ENCODE data around the gene PDE1A. TPM values are rescaled to one million over a fixed set of nuclear protein-coding genes. Genes with fewer than 3 reads are reported as not detected.
A peak's percentile ranks its signal among the peaks of the same experiment; 100 is the strongest.

The PDE1A gene
- total RNA-seq, 1 experiment from 2014 or later: 0.11 TPM

DNA sequence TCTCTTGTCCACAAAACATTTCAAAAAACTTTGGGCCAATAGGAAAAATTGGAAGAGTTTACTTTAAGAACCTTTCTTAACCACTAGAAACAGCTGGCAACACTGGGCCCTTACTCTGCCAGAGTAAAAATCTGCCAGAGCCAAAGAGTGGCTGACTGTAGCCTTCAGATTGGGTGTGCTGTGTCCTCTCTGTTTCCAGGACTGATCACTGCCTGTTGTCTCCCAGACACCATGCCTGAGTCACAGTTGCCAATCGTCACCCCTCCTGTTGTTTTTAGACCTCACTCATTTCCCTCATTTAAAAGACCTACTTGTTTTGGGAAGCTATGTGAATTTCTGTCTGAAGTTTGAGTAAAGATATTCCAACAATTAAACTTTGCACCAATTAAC is 282.1 kb downstream of the PDE1A start:
- H3K9me2 ChIP-seq (ENCODE audit: insufficient read depth): no peaks in the 10 kb centered on the region; the same call in 1 of the 2 replicates
- POLR2A ChIA-PET (ENCODE audit: unreplicated experiment): interaction anchor here (0.7 kb wide), 1 partner anchor 34 kb away, joined by 10 read pairs; no protein-coding TSS in a partner anchor
- H3K4me1 ChIP-seq (replicated peaks; ENCODE audit: insufficient read depth): no peaks in the 10 kb centered on the region
- no peak overlapping the region for H3K4me2 ChIP-seq
- peak overlapping the region; percentile 45; the same call in 1 of the 2 replicates for H2AFZ ChIP-seq
- H3K27ac ChIP-seq: no peak overlapping the region
- H3F3A ChIP-seq (ENCODE audit: insufficient read depth, low read depth): no peaks in the 10 kb centered on the region
- TF ChIP-seq, protein P1, sequence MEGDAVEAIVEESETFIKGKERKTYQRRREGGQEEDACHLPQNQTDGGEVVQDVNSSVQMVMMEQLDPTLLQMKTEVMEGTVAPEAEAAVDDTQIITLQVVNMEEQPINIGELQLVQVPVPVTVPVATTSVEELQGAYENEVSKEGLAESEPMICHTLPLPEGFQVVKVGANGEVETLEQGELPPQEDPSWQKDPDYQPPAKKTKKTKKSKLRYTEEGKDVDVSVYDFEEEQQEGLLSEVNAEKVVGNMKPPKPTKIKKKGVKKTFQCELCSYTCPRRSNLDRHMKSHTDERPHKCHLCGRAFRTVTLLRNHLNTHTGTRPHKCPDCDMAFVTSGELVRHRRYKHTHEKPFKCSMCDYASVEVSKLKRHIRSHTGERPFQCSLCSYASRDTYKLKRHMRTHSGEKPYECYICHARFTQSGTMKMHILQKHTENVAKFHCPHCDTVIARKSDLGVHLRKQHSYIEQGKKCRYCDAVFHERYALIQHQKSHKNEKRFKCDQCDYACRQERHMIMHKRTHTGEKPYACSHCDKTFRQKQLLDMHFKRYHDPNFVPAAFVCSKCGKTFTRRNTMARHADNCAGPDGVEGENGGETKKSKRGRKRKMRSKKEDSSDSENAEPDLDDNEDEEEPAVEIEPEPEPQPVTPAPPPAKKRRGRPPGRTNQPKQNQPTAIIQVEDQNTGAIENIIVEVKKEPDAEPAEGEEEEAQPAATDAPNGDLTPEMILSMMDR (conservative IDR thresholded peaks at IDR 0.05): no peak
- no peak for TF ChIP-seq EZH2 (IDR thresholded peaks at IDR 0.05; ENCODE audit: low read depth)
- no peak for DNase-seq
- no peak overlapping the region for H3K4me3 ChIP-seq
- no peaks in the 10 kb centered on the region for H3K9me3 ChIP-seq (ENCODE audit: insufficient read depth, low read depth)
- intact Hi-C loops (cut with micrococcal nuclease; ENCODE audit: unreplicated experiment): no loop called here
- H3K79me2 ChIP-seq (ENCODE audit: low read depth): no peaks in the 10 kb centered on the region
- no peaks in the 10 kb centered on the region for H4K20me1 ChIP-seq (ENCODE audit: insufficient read depth)
- no peaks in the 10 kb centered on the region for H3K36me3 ChIP-seq (ENCODE audit: low read depth)
- CTCF ChIA-PET: no interaction called here
- no TSS peak for BruUV-seq (replicated peaks)
- no peaks in the 10 kb centered on the region for H3K27me3 ChIP-seq (ENCODE audit: insufficient read depth, low read depth)

- ChIA-PET POLR2A (ENCODE audit: unreplicated experiment) (no interaction called here), CTCF (interaction anchor here (0.7 kb wide), 1 partner anchor 190 kb away, joined by 4 read pairs; no protein-coding TSS in a partner anchor)
- DNase-seq: no peak
- Histone ChIP-seq H3F3A (ENCODE audit: insufficient read depth, low read depth) (no peaks in the 10 kb centered on the region), H3K79me2 (ENCODE audit: low read depth) (no peaks in the 10 kb centered on the region), H3K36me3 (ENCODE audit: low read depth) (no peaks in the 10 kb centered on the region), H4K20me1 (ENCODE audit: insufficient read depth) (no peaks in the 10 kb centered on the region), H3K4me3 (no peak overlapping the region), H3K4me2 (no peak overlapping the region), H3K9me2 (ENCODE audit: insufficient read depth) (no peaks in the 10 kb centered on the region; the same call in 1 of the 2 replicates), H3K27ac (no peak overlapping the region), H3K27me3 (ENCODE audit: insufficient read depth, low read depth) (no peaks in the 10 kb centered on the region), H3K4me1 (replicated peaks; ENCODE audit: insufficient read depth) (no peaks in the 10 kb centered on the region), H3K9me3 (ENCODE audit: insufficient read depth, low read depth) (no peaks in the 10 kb centered on the region), H2AFZ (peak overlapping the region; percentile 45)
- TF ChIP-seq, protein P1 (conservative IDR thresholded peaks at IDR 0.05): no peak
- TF ChIP-seq EZH2 (IDR thresholded peaks at IDR 0.05; ENCODE audit: low read depth): no peak
- intact Hi-C loops (cut with micrococcal nuclease; ENCODE audit: unreplicated experiment): no loop called here
- BruUV-seq (replicated peaks): no TSS peak
Observed at GRCh38 chr2:182144041-182144775, 282.6 kb downstream of the PDE1A start.

GRCh38 chr2:182142062-182142461 is 284.8 kb downstream of the PDE1A start:
- no peaks in the 10 kb centered on the region for H3F3A ChIP-seq (ENCODE audit: insufficient read depth, low read depth)
- H3K9me2 ChIP-seq (ENCODE audit: insufficient read depth): no peaks in the 10 kb centered on the region; the same call in 1 of the 2 replicates
- CTCF ChIA-PET: interaction anchor here (0.7 kb wide), 1 partner anchor 10 kb away, joined by 4 read pairs; no protein-coding TSS in a partner anchor
- H3K9me3 ChIP-seq (ENCODE audit: insufficient read depth, low read depth): no peaks in the 10 kb centered on the region
- H3K79me2 ChIP-seq (ENCODE audit: low read depth): no peaks in the 10 kb centered on the region
- no TSS peak for BruUV-seq (replicated peaks)
- H3K27me3 ChIP-seq (ENCODE audit: insufficient read depth, low read depth): no peaks in the 10 kb centered on the region
- H3K27ac ChIP-seq: no peak overlapping the region
- TF ChIP-seq, protein P1 (conservative IDR thresholded peaks at IDR 0.05): no peak
- no peak for TF ChIP-seq EZH2 (IDR thresholded peaks at IDR 0.05; ENCODE audit: low read depth)
- intact Hi-C loops (cut with micrococcal nuclease; ENCODE audit: unreplicated experiment): no loop called here
- H3K4me3 ChIP-seq: no peak overlapping the region
- no peaks in the 10 kb centered on the region for H3K36me3 ChIP-seq (ENCODE audit: low read depth)
- H3K4me2 ChIP-seq: no peak overlapping the region
- POLR2A ChIA-PET (ENCODE audit: unreplicated experiment): no interaction called here
- DNase-seq: no peak
- H3K4me1 ChIP-seq (replicated peaks; ENCODE audit: insufficient read depth): no peaks in the 10 kb centered on the region
- H2AFZ ChIP-seq: peak overlapping the region; percentile 13; the same call in 1 of the 2 replicates
- H4K20me1 ChIP-seq (ENCODE audit: insufficient read depth): no peaks in the 10 kb centered on the region
